Measurements from ENCODE around the gene SF3A2.

Gene SF3A2

DNA sequence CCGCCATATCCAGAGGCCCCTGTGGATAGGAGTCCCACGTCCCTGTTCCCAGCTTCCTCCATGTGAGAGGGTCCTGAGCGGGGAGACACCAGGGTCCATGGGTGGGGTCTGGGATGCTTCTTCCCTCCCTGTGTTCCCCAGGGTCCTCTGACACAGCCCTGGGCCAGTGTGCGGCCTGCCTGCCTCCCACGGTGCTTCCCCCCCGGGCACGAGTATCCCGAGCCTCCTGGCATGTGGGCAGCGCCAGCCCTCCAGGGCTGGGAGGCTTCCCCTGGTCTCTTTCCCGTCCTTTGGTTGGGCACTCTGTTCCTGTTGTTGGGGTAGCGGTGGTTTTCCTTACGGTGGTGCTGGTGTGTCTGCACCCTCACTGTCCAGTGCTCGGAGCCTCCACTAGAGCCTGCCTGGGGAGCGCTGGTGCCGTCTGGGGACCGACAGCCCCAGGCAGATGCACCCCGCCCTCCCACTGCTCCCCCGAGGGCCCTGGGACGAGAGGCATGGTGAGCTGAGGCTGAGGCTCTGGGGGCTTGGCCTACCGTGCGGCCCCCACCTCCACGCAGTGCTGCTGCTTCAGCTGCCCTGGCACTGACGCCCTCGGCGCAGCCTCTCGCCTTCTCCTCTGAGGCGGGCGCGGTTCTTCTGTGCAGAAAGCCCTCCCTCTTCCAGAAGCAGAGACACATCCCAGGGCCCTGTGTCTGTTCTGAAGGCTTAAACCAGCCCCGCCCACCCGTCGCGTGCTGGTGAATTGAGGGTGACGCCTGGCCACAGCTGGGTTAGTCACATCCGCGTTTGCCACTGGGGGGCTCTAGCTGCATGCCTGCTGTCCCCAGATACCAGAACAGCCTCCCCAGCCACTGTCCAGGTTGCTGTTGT is 28.4 kb upstream of the SF3A2 start:
- peak; percentile 5 to 39 for DNase-seq (ENCODE audit: low read depth in 2 of 2)

DNA sequence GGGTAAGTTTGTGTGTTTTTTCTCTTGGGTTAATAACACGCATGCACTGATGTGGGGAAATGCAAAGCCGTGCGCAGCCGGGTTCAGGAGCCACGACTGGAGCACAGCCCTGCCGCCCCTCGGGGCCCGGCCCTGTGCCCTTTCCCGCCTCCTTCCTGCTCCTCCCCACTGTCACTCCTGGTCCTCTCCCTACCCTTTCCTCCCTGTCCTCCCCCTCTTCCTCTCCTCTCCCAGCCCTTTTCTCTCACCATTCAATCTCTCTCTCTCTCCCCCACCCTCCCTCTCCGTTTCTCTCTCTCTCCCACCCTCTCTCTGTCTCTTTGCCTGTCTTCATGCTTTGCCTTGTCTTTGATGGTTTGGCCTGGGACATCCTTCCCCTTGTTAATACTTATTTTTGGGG is 27.6 kb upstream of the SF3A2 start:
- DNase-seq (ENCODE audit: low read depth in 2 of 2) = no peak

DNA sequence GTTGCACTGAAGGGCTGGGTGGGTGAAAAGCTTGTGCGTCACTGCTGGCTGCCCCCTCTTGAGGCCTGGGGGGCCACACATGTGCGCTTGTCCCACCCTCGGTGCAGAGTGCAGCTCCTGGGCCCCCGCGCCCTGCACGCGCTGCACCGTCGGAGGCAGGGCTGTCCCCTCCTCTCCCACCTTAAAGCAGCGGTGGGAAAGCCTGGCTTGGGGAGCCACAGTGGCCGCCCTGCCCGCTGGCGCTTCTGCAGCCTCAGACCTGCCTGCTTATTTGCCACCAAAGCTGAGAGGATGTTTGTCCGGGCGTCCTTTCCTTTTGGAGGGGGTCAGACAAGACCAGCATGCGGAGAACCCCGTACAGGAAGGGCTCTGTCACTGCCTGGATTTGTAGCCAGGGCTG is 27.2 kb upstream of the SF3A2 start:
- no peak for DNase-seq (ENCODE audit: low read depth in 2 of 2)

DNA sequence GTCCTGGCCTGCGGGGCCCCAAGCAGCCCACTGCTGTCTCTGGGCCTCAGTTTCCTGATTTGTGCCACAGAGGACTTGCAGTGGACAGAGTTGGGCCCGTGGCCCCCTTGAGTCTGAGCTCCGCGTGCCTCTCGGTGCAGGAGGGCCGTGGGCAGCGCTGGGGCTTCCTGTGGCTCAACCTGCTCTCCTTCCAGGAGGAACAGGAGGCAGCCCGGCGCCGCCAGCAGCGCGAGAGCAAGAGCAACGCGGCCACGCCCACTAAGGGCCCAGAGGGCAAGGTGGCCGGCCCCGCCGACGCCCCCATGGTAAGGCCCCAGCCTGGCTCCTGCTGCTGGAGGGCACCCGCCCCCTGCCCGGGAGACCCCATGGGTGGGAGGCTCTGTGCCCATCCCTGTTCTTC is 26.4 kb upstream of the SF3A2 start:
- no peak for DNase-seq (ENCODE audit: low read depth in 2 of 2)

DNA sequence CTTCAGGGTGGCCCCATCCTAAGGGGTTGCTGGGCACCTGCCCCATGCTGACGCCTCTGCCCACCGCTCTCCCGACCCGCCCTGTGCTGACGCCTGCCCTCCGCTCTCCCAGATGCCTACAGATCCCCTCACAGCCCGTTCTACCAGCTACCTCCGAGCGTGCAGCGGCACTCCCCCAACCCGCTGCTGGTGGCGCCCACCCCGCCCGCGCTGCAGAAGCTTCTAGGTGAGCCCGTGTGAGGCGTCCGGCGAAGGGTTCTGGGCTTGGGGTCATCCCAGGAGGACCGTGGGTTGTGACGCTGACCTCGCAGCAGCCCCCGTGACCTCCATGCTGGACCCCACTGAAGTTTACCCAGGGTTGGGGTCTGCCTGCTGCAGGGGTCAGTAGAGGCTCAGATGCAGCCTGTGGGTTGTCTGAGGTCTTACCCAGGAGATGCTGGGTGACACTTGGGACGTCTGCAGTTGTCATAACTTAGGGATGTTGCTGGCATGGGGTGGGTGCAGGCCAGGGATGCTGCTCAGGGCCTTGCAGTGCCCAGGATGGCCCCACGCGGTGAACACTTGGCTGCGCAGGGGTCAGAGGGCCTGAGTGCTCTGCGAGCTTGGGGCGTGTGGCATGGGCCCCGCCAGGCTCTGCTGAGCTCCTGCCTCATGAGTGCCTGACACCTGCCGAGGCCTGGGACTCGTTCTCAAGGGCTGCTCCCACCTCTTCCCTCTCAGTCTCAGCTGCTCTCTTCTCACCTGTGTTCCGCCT is 25.5 kb upstream of the SF3A2 start:
- no peak for DNase-seq (ENCODE audit: low read depth in 2 of 2)

DNA sequence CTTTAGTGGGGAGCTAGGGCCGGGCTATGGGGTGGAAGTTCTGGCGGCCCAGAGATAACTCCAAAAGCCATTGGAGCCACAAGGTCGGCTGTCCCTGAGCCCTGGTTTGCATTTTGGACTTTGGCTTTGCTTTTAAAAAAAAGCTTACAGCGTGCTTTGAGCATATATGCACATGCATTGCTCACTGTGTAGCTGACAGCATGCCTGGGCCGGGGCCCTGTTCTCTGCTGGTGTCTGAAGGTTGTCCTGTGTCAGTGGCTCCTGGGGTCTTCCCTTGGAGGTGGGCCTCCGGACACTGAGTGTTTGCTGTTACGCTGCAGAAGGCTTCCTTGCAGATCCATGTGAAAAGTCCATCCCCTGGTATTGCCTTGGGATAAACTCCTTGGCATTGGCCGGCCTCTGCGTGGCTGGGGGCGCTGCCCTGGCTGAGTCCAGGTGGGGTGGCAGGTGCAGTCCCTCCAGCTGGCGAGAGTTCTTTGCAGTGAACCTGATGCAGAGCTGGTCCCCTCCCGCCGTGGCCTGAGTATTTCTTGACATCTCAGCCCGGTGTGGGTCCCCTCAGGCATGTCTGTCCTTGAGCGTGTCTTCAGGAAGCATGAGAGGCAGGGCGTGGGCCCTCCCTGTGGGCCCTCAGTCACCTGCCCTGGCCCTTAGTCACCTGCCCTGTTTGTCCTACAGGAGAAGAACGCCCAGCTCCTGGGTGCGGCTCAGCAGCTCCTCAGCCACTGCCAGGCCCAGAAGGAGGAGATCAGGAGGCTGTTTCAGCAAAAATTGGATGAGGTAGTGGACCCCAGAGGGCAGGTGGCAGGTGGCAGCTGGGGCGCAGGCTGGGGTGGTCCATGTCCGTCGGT is 23.5 kb upstream of the SF3A2 start:
- no peak for DNase-seq (ENCODE audit: low read depth in 2 of 2)

DNA sequence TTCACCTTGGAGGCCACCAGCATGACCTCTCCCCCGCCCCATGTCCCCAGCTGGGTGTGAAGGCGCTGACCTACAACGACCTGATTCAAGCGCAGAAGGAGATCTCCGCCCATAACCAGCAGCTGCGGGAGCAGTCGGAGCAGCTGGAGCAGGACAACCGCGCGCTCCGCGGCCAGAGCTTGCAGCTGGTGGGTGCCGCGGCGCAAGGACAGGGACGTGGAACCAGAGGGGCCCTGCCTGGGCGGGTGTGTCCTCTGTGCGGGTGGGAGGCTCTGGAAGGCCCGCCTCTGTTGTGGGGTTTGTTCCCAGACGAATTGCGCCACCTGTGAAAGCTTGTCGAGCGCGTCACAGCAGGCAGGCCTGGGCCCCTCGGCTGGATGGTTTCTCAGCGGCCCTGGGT is 22.8 kb upstream of the SF3A2 start:
- no peak for DNase-seq (ENCODE audit: low read depth in 2 of 2)

DNA sequence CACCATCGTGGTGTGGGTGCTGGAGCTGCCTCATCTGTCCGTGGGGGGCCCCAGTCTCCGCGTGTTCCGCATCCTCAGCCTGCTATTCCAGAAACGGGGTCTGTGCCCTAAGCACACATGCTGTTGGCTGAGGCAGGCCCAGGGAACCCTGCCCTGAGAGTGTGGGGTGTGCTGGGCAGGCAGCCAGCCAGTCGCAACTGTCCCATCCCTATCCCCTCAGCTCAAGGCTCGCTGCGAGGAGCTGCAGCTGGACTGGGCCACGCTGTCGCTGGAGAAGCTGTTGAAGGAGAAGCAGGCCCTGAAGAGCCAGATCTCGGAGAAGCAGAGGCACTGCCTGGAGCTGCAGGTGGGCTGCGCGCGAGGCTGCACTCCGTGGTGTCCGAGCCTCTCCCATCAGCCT is 22.4 kb upstream of the SF3A2 start:
- DNase-seq (ENCODE audit: low read depth in 2 of 2) = no peak

DNA sequence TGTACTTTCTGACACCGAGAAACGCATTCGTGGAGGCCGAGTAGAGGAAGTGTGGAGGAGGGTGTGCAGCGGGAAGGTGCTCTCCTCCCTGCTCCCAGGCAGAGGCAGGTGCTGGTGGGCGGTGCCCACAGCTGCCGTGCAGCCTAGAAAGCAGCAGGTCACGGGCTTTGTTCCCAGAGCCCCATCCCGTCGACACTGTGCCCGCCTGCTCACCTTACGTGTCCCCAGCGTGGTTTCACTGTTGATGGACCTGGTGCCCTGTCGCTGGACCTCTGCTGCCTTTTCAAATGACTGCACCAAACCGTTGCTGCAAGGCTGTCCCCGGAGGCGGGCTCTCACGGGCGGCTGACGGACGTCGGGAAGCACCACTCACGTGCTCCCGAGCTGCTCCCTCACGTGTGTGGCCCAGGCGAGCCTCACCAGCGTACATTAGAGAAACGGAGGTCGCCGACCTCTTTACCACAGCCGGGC is 21.3 kb upstream of the SF3A2 start:
- DNase-seq (ENCODE audit: low read depth in 2 of 2) = no peak

DNA sequence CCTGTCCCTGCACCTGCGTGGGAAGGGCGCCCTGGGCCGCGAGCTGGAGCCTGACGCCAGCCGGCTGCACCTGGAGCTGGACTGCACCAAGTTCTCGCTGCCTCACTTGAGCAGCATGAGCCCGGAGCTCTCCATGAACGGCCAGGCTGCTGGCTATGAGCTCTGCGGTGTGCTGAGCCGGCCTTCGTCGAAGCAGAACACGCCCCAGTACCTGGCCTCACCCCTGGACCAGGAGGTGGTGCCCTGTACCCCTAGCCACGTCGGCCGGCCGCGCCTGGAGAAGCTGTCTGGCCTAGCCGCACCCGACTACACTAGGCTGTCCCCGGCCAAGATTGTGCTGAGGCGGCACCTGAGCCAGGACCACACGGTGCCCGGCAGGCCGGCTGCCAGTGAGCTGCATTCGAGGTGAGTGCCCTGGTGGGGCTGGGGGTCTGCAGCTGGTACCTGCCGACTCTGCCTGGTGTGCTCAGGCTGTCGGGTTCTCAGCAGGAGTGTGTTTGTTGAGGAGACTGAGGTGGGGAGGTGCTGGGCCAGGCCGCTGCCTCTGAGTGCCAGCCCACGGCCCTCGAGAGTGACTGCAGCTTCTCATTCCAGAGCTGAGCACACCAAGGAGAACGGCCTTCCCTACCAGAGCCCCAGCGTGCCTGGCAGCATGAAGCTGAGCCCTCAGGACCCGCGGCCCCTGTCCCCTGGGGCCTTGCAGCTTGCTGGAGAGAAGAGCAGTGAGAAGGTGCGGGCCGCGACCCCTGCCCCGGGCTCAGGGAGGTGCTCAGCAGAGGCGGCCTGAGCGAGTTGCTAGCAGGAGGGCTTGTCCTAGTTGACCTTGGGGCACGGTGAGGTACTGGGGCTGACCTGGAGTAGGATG is 20.0 kb upstream of the SF3A2 start:
- no peak for DNase-seq (ENCODE audit: low read depth in 2 of 2)

DNA sequence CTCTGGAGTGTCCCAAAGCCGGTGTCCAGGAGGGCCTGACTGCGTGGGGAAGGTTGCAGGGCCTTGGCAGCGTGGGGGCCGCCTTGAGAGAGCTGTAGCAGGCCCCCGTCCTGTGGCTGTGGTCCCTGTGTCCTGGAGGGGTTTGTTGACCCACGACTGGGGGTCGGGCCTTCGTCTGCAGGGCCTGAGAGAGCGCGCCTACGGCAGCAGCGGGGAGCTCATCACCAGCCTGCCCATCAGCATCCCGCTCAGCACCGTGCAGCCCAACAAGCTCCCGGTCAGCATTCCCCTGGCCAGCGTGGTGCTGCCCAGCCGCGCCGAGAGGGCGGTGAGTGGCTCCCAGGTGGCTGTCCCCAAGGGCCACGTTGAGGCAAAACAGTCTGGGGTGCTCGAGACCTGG is 19.0 kb upstream of the SF3A2 start:
- no peak for DNase-seq (ENCODE audit: low read depth in 2 of 2)

DNA sequence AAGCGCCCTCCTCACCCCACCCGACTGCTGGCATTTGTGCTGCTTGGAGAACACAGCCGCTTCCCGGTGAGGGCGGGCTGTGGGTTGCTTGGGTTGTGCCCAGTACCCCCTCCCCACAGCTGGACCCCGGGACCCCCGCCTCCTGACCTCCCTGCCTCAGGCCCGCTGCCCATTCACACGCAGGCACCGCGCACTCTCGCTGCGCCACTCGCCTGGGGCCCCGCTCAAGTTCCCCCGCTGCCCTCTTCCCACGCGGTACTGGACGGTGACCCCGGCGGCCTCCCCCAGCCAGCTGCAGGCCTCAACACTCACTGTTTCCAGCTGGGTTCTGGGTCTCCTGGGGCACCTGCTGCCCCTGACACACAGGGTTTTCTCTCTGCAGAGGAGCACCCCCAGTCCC is 16.9 kb upstream of the SF3A2 start:
- no peak for DNase-seq (ENCODE audit: low read depth in 2 of 2)

DNA sequence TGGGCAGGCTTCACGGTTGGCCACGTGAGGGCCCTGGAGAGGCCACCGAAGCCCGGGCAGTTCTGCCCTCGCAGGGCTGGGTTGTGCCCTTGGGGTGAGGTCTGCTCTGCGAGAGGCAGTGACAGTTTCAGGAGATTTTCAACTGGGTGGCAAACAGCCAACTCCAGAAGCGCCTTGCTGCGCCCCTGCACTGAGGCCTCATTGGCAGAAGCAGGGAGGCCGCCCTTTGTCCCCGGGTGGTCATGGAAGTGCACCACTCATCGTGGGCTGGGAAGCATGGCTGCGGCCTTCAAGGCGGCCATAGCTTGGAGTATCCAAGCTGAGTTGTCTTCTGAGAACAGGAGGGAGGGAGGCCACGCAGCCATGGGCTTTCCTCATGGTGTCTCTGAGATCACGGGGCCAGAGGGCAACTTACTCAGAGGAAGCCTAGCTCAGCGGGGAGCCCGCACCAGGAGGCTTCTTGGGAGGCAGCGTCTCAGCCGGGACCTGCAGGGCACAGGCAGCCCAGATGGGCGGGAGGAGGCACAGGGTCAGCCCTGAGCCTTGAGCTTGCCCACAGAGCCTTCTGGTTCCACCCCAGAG is 15.3 kb upstream of the SF3A2 start:
- DNase-seq (ENCODE audit: low read depth in 2 of 2) = no peak

DNA sequence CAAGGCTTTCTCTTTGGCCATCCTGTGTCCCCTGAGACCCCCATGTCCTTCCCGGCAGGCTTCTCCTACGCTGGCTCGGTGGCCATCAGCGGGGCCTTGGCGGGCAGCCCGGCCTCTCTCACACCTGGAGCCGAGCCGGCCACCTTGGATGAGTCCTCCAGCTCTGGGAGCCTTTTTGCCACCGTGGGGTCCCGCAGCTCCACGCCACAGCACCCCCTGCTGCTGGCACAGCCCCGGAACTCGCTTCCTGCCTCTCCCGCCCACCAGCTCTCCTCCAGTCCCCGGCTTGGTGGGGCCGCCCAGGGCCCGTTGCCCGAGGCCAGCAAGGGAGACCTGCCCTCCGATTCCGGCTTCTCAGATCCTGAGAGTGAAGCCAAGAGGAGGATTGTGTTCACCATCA is 14.7 kb upstream of the SF3A2 start:
- no peak for DNase-seq (ENCODE audit: low read depth in 2 of 2)

DNA sequence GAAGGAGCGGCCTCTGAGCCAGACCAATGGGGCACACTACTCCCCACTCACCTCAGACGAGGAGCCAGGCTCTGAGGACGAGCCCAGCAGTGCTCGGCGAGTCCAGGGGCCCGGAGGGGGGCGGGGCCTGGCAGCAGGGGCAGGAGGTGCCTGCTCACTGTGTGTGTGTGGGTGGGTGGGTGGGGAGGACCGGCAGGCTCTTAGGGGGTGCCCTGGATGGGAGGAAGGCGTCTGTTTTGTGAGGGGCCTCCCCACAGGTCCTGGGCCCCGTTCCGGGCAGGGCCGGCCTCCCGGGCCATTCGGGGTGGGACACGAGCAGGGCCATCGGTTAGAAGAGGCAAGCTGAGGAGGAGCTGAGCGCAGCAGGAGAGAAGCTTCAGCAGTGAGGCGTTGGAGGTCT is 13.2 kb upstream of the SF3A2 start:
- DNase-seq (ENCODE audit: low read depth in 2 of 2) = no peak

DNA sequence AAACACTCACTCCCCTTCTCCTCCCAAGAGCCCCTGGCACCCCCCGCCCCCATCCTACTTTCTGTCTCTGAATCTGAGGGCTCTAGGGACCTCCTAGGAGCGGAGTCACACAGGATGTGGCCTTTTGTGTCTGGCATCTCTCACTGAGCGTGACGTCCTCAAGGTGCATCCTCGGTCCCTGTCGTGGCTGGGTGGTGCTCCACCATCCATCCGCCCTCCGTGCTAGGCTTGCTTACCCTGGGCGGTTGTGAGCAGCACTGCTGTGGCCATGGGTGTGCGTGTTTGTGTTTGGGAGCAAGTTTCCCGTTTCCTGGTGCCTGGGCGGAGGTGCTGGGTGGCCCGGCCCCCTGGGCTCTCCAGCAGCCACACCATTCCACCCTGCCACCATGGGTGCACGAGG is 12.7 kb upstream of the SF3A2 start:
- DNase-seq (ENCODE audit: low read depth in 2 of 2) = no peak

DNA sequence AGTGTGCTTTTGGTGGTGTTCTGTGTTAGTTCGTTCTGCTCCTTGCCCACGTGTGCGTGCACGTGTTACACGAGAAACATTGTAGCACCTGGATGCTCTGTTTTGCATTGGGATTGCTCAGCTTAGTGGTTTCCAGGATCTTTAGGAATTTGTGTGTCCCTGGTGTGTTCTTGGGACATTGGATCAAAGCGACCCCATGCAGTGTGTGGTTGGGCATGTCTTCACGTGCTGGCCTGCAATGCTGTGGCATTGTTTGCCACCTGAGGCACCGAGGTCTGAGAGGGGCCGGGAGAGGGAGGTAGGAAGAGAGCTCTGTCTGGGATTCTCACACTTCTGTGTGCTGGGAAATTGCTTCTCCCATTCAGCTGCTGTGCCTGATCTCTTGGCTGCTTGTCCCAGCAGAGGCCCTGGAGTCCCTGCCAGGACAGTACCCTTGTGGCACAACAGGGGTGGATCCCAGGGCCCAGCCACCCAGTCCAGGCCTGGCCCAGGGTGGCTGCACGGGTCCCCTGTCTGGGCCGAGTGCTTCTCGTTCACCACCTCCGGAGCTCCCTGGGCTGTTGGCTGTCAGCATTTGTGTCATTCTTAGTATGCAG is 11.8 kb upstream of the SF3A2 start:
- no peak for DNase-seq (ENCODE audit: low read depth in 2 of 2)

DNA sequence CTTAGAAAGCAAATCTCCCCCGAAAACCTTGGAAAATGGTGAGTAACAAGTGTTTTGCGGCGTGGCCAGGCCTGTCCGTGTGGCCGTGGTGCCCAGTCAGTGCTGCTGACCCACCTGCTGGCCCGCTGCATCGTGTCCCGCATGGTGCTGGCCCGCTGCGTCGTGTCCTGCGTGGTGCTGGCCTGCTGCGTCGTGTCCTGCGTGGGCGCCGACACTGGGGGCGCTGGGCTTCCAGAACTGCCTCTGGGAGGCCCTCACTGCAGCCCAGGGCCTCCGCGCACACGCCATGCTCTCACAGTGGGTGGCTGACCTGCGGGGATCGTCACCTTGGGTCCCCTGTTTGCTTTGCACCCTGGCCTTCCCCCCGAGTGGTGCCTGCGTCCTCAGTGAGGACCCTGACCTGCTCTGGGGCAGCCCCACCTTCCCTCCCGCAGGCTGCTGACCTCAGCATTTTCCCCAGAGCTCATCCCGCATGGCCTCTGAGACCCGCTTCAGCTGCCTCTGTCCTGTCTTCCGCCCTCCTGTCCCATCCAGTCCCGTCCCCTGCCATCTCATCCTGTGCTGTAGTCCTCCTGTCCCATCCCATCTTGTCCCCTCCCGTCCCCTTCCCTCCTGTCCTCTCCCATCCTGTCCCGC is 11.1 kb upstream of the SF3A2 start:
- DNase-seq (ENCODE audit: low read depth in 2 of 2) = no peak

DNA sequence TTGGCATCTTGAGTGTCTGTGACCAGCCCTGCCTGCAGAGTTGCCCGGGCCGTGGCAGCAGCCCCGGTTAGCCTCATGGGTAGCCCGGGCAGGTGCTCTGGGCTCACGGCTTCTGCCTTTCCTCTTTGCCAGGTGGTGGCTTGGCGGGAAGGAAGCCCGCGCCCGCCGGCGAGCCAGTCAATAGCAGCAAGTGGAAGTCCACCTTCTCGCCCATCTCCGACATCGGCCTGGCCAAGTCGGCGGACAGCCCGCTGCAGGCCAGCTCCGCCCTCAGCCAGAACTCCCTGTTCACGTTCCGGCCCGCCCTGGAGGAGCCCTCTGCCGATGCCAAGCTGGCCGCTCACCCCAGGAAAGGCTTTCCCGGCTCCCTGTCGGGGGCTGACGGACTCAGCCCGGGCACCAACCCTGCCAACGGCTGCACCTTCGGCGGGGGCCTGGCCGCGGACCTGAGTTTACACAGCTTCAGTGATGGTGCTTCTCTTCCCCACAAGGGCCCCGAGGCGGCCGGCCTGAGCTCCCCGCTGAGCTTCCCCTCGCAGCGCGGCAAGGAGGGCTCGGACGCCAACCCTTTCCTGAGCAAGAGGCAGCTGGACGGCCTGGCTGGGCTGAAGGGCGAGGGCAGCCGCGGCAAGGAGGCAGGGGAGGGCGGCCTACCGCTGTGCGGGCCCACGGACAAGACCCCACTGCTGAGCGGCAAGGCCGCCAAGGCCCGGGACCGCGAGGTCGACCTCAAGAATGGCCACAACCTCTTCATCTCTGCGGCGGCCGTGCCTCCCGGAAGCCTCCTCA is 10.4 kb upstream of the SF3A2 start:
- DNase-seq (ENCODE audit: low read depth in 2 of 2) = no peak

Measured in stimulated activated CD8-positive, alpha-beta memory T cell treated with anti-CD3 and anti-CD28 coated beads, Interleukin-7, amount 100 ng/mL, for 4 hours (primary cell).